GM19395 (cell line): ENCODE results near the gene EGFR.
"Not testable (repeated sequence)": the region's sequence is repeated elsewhere in the genome, so short reads cannot be mapped to it uniquely, and the experiment has no call there.

ENCODE experiments used
- ATAC-seq: cut with Tn5 transposase; IDR thresholded peaks from one replicate; pipeline ENCODE4 v1.9.1; 2021; ENCODE audit warnings: mild to moderate bottlenecking, moderate library complexity; ENCODE audit not compliant: unreplicated experiment

Gene EGFR

GRCh38 chr7:55163733-55164132 lies 144.9 kb downstream of the EGFR start:
- no peak for ATAC-seq

DNA sequence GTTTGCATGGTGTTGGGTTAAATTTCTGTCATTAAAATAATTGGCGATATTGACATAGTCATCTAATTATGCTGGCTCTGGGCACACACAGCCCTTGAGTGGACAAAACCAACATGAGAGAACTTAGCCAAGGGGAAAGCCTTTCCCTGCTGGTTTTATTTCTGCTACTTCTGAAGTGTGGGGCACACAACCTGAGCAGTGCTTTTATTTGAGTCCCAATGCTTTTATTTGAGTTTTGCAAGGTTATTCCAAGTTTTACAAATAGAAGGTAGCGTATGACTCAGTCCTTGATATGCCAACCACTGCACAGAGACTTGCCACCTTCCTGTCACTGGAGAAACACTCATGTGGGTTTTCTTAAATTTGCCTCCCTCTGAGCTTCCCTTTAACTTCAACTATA lies 145.7 kb downstream of the EGFR start:
- ATAC-seq = no peak

- ATAC-seq = no peak
These were observed 146.5 kb downstream of the EGFR start for GRCh38 chr7:55165176-55165861.

DNA sequence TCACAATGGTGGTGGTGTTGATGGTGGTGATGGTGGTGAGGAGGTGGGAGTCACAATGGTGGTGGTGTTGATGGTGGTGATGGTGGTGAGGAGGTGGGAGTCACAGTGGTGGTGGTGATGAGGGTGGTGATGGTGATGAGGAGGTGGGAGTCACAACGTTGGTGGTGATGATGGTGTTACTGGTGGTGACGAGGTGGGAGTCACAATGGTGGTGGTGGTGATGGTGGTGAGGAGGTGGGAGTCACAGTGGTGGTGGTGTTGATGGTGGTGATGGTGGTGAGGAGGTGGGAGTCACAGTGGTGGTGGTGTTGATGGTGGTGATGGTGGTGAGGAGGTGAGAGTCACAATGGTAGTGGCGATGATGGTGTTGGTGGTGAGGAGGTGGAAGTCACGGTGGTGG lies 148.5 kb downstream of the EGFR start:
- ATAC-seq = not testable (repeated sequence)

DNA sequence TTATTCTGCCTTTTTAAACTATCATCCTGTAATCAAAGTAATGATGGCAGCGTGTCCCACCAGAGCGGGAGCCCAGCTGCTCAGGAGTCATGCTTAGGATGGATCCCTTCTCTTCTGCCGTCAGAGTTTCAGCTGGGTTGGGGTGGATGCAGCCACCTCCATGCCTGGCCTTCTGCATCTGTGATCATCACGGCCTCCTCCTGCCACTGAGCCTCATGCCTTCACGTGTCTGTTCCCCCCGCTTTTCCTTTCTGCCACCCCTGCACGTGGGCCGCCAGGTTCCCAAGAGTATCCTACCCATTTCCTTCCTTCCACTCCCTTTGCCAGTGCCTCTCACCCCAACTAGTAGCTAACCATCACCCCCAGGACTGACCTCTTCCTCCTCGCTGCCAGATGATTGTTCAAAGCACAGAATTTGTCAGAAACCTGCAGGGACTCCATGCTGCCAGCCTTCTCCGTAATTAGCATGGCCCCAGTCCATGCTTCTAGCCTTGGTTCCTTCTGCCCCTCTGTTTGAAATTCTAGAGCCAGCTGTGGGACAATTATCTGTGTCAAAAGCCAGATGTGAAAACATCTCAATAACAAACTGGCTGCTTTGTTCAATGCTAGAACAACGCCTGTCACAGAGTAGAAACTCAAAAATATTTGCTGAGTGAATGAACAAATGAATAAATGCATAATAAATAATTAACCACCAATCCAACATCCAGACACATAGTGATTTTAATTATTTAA lies 151.7 kb downstream of the EGFR start:
- no peak for ATAC-seq

DNA sequence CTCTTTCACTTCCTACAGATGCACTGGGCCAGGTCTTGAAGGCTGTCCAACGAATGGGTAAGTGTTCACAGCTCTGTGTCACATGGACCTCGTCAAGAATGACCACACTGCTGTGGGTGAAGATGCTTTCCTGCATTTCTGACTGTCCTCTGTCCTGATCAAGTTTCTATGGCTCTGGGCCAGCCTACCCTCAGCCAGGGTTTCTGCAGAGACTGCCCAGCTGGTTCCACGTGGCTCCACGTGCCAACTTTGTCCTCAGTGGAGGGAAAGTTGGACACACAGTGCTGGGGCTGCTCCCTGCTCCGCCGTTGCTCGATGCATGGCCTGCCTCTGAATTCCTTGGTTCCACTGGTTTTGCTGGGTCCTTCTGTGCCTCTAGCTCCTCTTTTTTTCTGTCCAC lies 152.3 kb downstream of the EGFR start:
- no peak for ATAC-seq

- no peak for ATAC-seq
These were observed 153.3 kb downstream of the EGFR start for GRCh38 chr7:55172161-55172560.

- ATAC-seq = no peak
These were observed 154.2 kb downstream of the EGFR start for GRCh38 chr7:55172881-55173609.

GRCh38 chr7:55173671-55174070 lies 154.9 kb downstream of the EGFR start:
- ATAC-seq = no peak

GRCh38 chr7:55174456-55174855 lies 155.6 kb downstream of the EGFR start:
- ATAC-seq = no peak

DNA sequence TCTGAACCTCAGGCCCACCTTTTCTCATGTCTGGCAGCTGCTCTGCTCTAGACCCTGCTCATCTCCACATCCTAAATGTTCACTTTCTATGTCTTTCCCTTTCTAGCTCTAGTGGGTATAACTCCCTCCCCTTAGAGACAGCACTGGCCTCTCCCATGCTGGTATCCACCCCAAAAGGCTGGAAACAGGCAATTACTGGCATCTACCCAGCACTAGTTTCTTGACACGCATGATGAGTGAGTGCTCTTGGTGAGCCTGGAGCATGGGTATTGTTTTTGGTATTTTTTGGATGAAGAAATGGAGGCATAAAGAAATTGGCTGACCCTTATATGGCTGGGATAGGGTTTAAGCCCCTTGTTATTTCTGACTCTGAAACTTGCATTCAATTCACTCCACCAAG lies 156.0 kb downstream of the EGFR start:
- ATAC-seq = no peak

DNA sequence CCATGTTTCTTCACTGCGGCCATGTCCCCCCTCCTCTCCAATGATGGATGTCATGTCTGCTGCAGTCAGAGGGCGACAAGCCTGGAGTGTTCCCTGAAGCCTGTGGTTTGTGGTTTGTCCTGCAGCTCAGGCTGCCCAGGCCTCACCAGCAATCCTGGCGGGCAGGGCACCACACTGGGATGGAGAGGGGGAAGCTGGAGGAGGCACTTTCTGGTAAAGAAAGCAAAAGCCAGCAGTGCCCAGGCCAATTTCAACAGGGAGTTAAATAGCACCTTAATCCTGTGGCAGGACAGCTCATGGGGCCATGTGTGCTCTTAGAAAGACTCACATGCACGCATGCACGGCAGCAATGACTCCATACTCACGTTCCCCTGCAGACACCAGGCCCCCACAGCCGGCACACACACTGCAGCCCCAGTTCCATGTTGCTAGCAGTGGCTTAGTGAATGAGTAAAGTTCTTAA lies 158.3 kb downstream of the EGFR start:
- no peak for ATAC-seq

- no peak for ATAC-seq
These were observed 158.9 kb downstream of the EGFR start for GRCh38 chr7:55177589-55178261.

GRCh38 chr7:55178292-55178862 lies 159.6 kb downstream of the EGFR start:
- no peak for ATAC-seq

GRCh38 chr7:55178863-55179773 lies 160.3 kb downstream of the EGFR start:
- no peak for ATAC-seq

GRCh38 chr7:55179931-55180682 lies 161.3 kb downstream of the EGFR start:
- ATAC-seq = no peak

GRCh38 chr7:55180963-55181542 lies 162.2 kb downstream of the EGFR start:
- no peak for ATAC-seq

DNA sequence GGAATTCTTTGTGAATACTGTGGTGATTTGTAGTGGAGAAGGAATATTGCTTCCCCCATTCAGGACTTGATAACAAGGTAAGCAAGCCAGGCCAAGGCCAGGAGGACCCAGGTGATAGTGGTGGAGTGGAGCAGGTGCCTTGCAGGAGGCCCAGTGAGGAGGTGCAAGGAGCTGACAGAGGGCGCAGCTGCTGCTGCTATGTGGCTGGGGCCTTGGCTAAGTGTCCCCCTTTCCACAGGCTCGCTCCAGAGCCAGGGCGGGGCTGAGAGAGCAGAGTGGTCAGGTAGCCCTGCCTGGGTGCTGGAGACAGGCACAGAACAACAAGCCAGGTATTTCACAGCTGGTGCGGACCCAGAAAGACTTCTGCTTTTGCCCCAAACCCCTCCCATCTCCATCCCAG lies 162.9 kb downstream of the EGFR start:
- ATAC-seq = no peak

DNA sequence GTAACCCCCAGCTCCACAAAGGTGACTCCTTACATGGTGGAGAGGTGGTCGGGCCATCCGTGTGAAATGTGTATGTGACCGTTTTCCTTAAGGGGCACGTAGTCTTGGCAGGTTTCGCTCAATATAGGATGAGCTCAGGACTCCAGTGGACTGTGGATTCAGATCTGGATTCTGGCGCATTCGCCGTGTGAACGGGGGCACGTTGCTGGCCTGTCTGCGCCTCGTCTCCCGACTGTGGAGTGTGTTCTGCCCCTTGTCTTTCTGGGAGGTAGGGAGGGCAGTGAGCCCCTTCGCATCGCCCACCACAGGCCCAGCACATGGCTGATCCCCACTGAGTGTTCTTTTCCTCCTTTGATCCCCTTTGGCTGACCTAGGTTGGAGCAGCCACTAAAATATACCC lies 165.1 kb downstream of the EGFR start:
- ATAC-seq = no peak
